K562 (cell line): Measurements from ENCODE around the gene HK1. TPM values are rescaled to one million over a fixed set of nuclear protein-coding genes. Genes with fewer than 3 reads are reported as not detected.
A peak's percentile ranks its signal among the peaks of the same experiment; 100 is the strongest.

ENCODE experiments used
- ATAC-seq: fragments of 200-7000 bp; cut with Tn5 transposase; 3 replicates; pipeline ENCODE4 v1.9.1; 2020; ENCODE audit warnings: moderate library complexity
- BruUV-seq: library from RNA; stranded (reverse); fragments of 400-500 nt; replicated peaks from 2 replicates; lab custom pipeline; 2021; lab: Mats Ljungman, UMichigan
- CTCF ChIA-PET: fragments of 300-600 bp; formaldehyde crosslinking; extraction: SDS; loops from one replicate; lab custom pipeline; 2021; ENCODE audit warnings: low intra/inter-chr PET ratio; lab: Yijun Ruan, JAX
- POLR2A ChIA-PET: fragments of 300-600, 350-650 bp; sonication (Branson Sonifier 250); formaldehyde crosslinking; extraction: SDS; loops from one replicate; lab custom pipeline; 2021; ENCODE audit warnings: antibody characterized with exemption, inconsistent platforms; lab: Yijun Ruan, JAX
- DNase-seq, 4 experiments: peaks; one replicate each; pipeline versions ENCODE4 v3.0.0 to v3.0.0-alpha.2; 2011 to 2018; ENCODE audit warnings: low spot score in 3 of 4, mixed read lengths in 3 of 4; ENCODE audit errors: extremely low read depth in 1 of 4
- FAIRE-seq: peaks from 2 replicates; lab custom pipeline; 2011; peaks lifted over from hg19 to GRCh38; lab: Jason Lieb, UNC
- H2AFZ ChIP-seq: 2 replicates; pipeline ENCODE4 v1.6.0; 2011; ENCODE audit warnings: low read depth, low read length, control low read depth, inconsistent platforms
- H3K27ac ChIP-seq: fragments of 200-600 bp; 3 replicates; pipeline ENCODE4 v1.8.0; 2011; ENCODE audit warnings: low read depth, mild to moderate bottlenecking, control low read depth, inconsistent platforms, low read length, moderate library complexity, mixed read lengths; ENCODE audit errors: extremely low read depth
- H3K27me3 ChIP-seq, 2 experiments: fragments of 300-600 bp in 1 of 2; 2 replicates in 1 of 2; 3 replicates in 1 of 2; pipeline versions ENCODE4 v1.6.0 to v1.8.0; 2011; ENCODE audit warnings: inconsistent platforms in 2 of 2, low read length in 2 of 2, mild to moderate bottlenecking in 1 of 2, mixed read lengths in 1 of 2, moderate library complexity in 1 of 2; ENCODE audit not compliant: control insufficient read depth in 2 of 2, insufficient read depth in 2 of 2
- H3K36me3 ChIP-seq: fragments of 300-600 bp; 3 replicates; pipeline ENCODE4 v1.8.0; 2011; ENCODE audit warnings: mild to moderate bottlenecking, low read length, inconsistent platforms; ENCODE audit not compliant: control insufficient read depth, insufficient read depth
- H3K4me1 ChIP-seq, 2 experiments: fragments of 200-600 bp in 1 of 2; replicated peaks in 1 of 2; 2 replicates in 1 of 2; 3 replicates in 1 of 2; pipeline versions ENCODE4 v1.5.1 to v1.8.0; 2011; ENCODE audit warnings: inconsistent platforms in 2 of 2, low read length in 2 of 2, mild to moderate bottlenecking in 1 of 2, mixed read lengths in 1 of 2, moderate library complexity in 1 of 2; ENCODE audit not compliant: control insufficient read depth in 2 of 2, insufficient read depth in 2 of 2
- H3K4me2 ChIP-seq: 2 replicates; pipeline ENCODE4 v1.6.1; 2011; ENCODE audit warnings: low read length, control low read depth, inconsistent platforms, mixed read lengths; ENCODE audit not compliant: insufficient read depth
- H3K4me3 ChIP-seq: fragments of 200-600 bp; sonication (generic), shearing (Covaris generic); 2 replicates; pipeline ENCODE4 v1.5.1; 2016; ENCODE audit warnings: control low read depth, inconsistent platforms
- H3K79me2 ChIP-seq: fragments of 200-600 bp; 3 replicates; pipeline ENCODE4 v1.8.0; 2011; ENCODE audit warnings: low read length, inconsistent platforms; ENCODE audit not compliant: control insufficient read depth, insufficient read depth
- H3K9ac ChIP-seq, 2 experiments: 2 replicates each; pipeline versions ENCODE4 v1.6.0 to v1.6.1; 2011; ENCODE audit warnings: low read depth in 2 of 2, low read length in 2 of 2, control low read depth in 1 of 2, inconsistent platforms in 1 of 2, mild to moderate bottlenecking in 1 of 2, mixed read lengths in 1 of 2; ENCODE audit not compliant: insufficient read depth in 1 of 2
- H3K9me1 ChIP-seq: one replicate; pipeline ENCODE4 v1.6.0; 2011; ENCODE audit warnings: inconsistent platforms, mild to moderate bottlenecking, low read length, moderate library complexity; ENCODE audit not compliant: control insufficient read depth, insufficient read depth
- H3K9me3 ChIP-seq: replicated peaks from 2 replicates; pipeline ENCODE4 v1.5.1; 2011; ENCODE audit warnings: low read depth, low read length, inconsistent platforms; ENCODE audit not compliant: control insufficient read depth, insufficient read depth
- H4K20me1 ChIP-seq: replicated peaks from 2 replicates; pipeline ENCODE4 v1.6.1; 2011; ENCODE audit warnings: low read length, inconsistent platforms, mixed read lengths; ENCODE audit not compliant: control insufficient read depth, insufficient read depth
- CBX3 ChIP-seq, 2 experiments: IDR thresholded peaks; 1 replicate in 1 of 2; 2 replicates in 1 of 2; pipeline ENCODE4 v1.6.1; 2012; ENCODE audit warnings: inconsistent platforms in 2 of 2, low read length in 2 of 2, borderline replicate concordance in 1 of 2, control low read depth in 1 of 2
- CHD1 ChIP-seq: fragments of 200-600 bp; sonication (generic); IDR thresholded peaks from one replicate; pipeline ENCODE4 v1.6.1; 2012; ENCODE audit warnings: mild to moderate bottlenecking, moderate library complexity, low read length, inconsistent platforms
- EP400 ChIP-seq: fragments of 450-650 bp; IDR thresholded peaks from 2 replicates; pipeline ENCODE4 v1.6.1; 2017; ENCODE audit warnings: antibody characterized with exemption, mild to moderate bottlenecking, moderate library complexity
- PHF8 ChIP-seq: fragments of 200-600 bp; sonication (generic); IDR thresholded peaks from 2 replicates; pipeline ENCODE4 v1.6.1; 2012; ENCODE audit warnings: mixed run types, mild to moderate bottlenecking, inconsistent platforms, low read length, moderate library complexity, borderline replicate concordance
- POLR2G ChIP-seq: fragments of 200-400 bp; formaldehyde crosslinking; IDR thresholded peaks from 2 replicates; pipeline ENCODE4 v1.6.1; 2017; ENCODE audit warnings: low read depth, mild to moderate bottlenecking, antibody characterized with exemption, low read length, moderate library complexity
- SMAD4 ChIP-seq: fragments of 250-450 bp; sonication (Bioruptor Pico); conservative IDR thresholded peaks from 2 replicates; pipeline ENCODE4 v1.8.0; 2021; ENCODE audit warnings: inconsistent platforms, mild to moderate bottlenecking, moderate library complexity
- UBTF ChIP-seq, 2 experiments: IDR thresholded peaks; 2 replicates each; pipeline ENCODE4 v1.6.1; 2012; ENCODE audit warnings: improper control_type of control experiment in 2 of 2, low read depth in 2 of 2, low read length in 2 of 2, borderline replicate concordance in 1 of 2
- XRCC5 ChIP-seq: fragments of 200-400 bp; formaldehyde crosslinking; IDR thresholded peaks from 2 replicates; pipeline ENCODE4 v1.6.1; 2017; ENCODE audit warnings: low read depth, mild to moderate bottlenecking, low read length
- YY1 ChIP-seq, 3 experiments: IDR thresholded peaks; 2 replicates each; pipeline ENCODE4 v1.6.1; 2011; ENCODE audit warnings: low read length in 2 of 3, mild to moderate bottlenecking in 2 of 3, moderate library complexity in 2 of 3, borderline replicate concordance in 1 of 3, control low read depth in 1 of 3, low read depth in 1 of 3; ENCODE audit not compliant: insufficient read depth in 3 of 3, insufficient replicate concordance in 2 of 3, control insufficient read depth in 1 of 3, insufficient read length in 1 of 3; ENCODE audit errors: extremely low read depth in 1 of 3
- WGBS: fragments of 100-300 bp; shearing (Covaris generic); methylation state at CpG from one replicate; pipeline ENCODE4 v1.1.6; 2016; ENCODE audit warnings: low coverage, mixed read lengths; ENCODE audit not compliant: insufficient coverage; ENCODE audit errors: missing lambda C conversion rate; 5-methylcytosine and 5-hydroxymethylcytosine counted together
- in situ Hi-C: fragments of 300-500 bp; cut with MboI; formaldehyde crosslinking; loops from 4 replicates; pipeline ENCODE4 v1.15.0; 2018; ENCODE audit warnings: inconsistent platforms, mixed read lengths
- intact Hi-C: fragments of 100-400 bp; cut with micrococcal nuclease; formaldehyde crosslinking; loops from 2 replicates; pipeline ENCODE4 v1.14.2; 2022
- polyA plus RNA-seq, 8 experiments: library from polyadenylated mRNA; depleted of rRNA in 4 of 8; stranded (reverse) in 5 of 8; unstranded in 3 of 8; fragments of >200 nt; fragmentation: Nextera tagmentation in 2 of 8; fragmentation: Illumina TruSeq in 1 of 8; extraction: Ambion mirVana in 2 of 8; extraction: Trizol in 1 of 8; gene quantifications; 2 replicates each; pipeline versions ENCODE4 v1.2.1 to v1.2.3, GENCODE V29; 2011 to 2014; ENCODE audit warnings: inconsistent platforms in 1 of 8, missing spikeins in 1 of 8
- total RNA-seq, 7 experiments: library from RNA; depleted of rRNA in 6 of 7; stranded (reverse); fragments of >200 nt in 6 of 7; fragmentation: Illumina TruSeq in 2 of 7; extraction: Trizol in 2 of 7; gene quantifications; 2 replicates each; pipeline versions ENCODE4 v1.2.1 to v1.2.3, GENCODE V29; 2011 to 2021; ENCODE audit warnings: low replicate concordance in 1 of 7
- TF ChIP-seq, protein P1 (sequence below): sonication (generic); formaldehyde crosslinking; IDR thresholded peaks from 2 replicates; pipeline ENCODE4 v1.8.1; 2023; ENCODE audit warnings: mild to moderate bottlenecking, missing genetic modification reagents
- TF ChIP-seq, protein P2 (sequence below): sonication (generic); formaldehyde crosslinking; IDR thresholded peaks from 2 replicates; pipeline ENCODE4 v1.8.0; 2022; ENCODE audit warnings: missing genetic modification reagents, mild to moderate bottlenecking, moderate library complexity, borderline replicate concordance

Gene HK1
- total and polyA plus RNA-seq, 9 of the 15 experiments (the other 6 are each of a cell fraction or from before 2014, with no cell fraction given) = 29.2 to 444 (median 193) TPM

- no peaks in the 10 kb centered on the region for H3K9me1 ChIP-seq
- ChIA-PET POLR2A (interaction anchor here (0.6 to 6.8 kb wide), 7 partner anchors 10 to 85 kb away, joined by 3 to 92 read pairs (median 4); no protein-coding TSS in a partner anchor), CTCF (no interaction called here)
- H3K9ac ChIP-seq = peak overlapping the region; percentile 80 to 93
- 10% methylated on average over 13 of the region's 13 CpGs for WGBS
- peak in 3 of 4 experiments; percentile 51 to 76 (median 74) for DNase-seq
- H3K9me3 ChIP-seq = no peaks in the 10 kb centered on the region
- no TSS peak for BruUV-seq
- peaks cover 72% of the 10 kb centered on the region for H3K36me3 ChIP-seq
- peak overlapping the region; percentile 36 for H3K4me3 ChIP-seq
- H3K79me2 ChIP-seq = peaks cover 99% of the 10 kb centered on the region
- peaks cover 59 to 65% of the 10 kb centered on the region in 2 experiments for H3K4me1 ChIP-seq
- in situ Hi-C loops = no loop called here
- ATAC-seq = peak; percentile 24
- H4K20me1 ChIP-seq = peaks cover 49% of the 10 kb centered on the region
- H3K27ac ChIP-seq = peak overlapping the region; percentile 92
- intact Hi-C loops = no loop called here
- peak overlapping the region; percentile 71 for H2AFZ ChIP-seq
- FAIRE-seq = no peak
- peak overlapping the region; percentile 88 for H3K4me2 ChIP-seq
- no peaks in the 10 kb centered on the region for H3K27me3 ChIP-seq
- TF ChIP-seq PHF8 (peak; percentile 28; the same call in 1 of the 2 replicates), YY1 (IDR thresholded peaks at IDR 0.05; ENCODE audit: borderline replicate concordance in 1 of 3, control insufficient read depth in 1 of 3, extremely low read depth in 1 of 3, insufficient read depth in 3 of 3, insufficient read length in 1 of 3, insufficient replicate concordance in 2 of 3, low read depth in 1 of 3, low read length in 2 of 3) (peak in 2 of 3 experiments; percentile 51 to 77), XRCC5 (no peak), UBTF (IDR thresholded peaks at IDR 0.05; ENCODE audit: borderline replicate concordance in 1 of 2, low read depth in 2 of 2, low read length in 2 of 2) (0 out of 4 replicates have a peak, but pooled peaks of 1 of the 2 experiments have one; percentile 19), SMAD4 (CRISPR knock-in tag) (peak; percentile 74), CBX3 (IDR thresholded peaks at IDR 0.05; ENCODE audit: borderline replicate concordance in 1 of 2, low read length in 2 of 2) (0 out of 3 replicates have a peak, but pooled peaks of 1 of the 2 experiments have one; percentile 6), CHD1 (peak; percentile 32), POLR2G (peak; percentile 62), EP400 (peak; percentile 0; the same call in 1 of the 2 replicates)
- TF ChIP-seq, protein P1, sequence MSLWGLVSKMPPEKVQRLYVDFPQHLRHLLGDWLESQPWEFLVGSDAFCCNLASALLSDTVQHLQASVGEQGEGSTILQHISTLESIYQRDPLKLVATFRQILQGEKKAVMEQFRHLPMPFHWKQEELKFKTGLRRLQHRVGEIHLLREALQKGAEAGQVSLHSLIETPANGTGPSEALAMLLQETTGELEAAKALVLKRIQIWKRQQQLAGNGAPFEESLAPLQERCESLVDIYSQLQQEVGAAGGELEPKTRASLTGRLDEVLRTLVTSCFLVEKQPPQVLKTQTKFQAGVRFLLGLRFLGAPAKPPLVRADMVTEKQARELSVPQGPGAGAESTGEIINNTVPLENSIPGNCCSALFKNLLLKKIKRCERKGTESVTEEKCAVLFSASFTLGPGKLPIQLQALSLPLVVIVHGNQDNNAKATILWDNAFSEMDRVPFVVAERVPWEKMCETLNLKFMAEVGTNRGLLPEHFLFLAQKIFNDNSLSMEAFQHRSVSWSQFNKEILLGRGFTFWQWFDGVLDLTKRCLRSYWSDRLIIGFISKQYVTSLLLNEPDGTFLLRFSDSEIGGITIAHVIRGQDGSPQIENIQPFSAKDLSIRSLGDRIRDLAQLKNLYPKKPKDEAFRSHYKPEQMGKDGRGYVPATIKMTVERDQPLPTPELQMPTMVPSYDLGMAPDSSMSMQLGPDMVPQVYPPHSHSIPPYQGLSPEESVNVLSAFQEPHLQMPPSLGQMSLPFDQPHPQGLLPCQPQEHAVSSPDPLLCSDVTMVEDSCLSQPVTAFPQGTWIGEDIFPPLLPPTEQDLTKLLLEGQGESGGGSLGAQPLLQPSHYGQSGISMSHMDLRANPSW (CRISPR knock-in tag) = peak; percentile 55; the same call in 1 of the 2 replicates
- TF ChIP-seq, protein P2, sequence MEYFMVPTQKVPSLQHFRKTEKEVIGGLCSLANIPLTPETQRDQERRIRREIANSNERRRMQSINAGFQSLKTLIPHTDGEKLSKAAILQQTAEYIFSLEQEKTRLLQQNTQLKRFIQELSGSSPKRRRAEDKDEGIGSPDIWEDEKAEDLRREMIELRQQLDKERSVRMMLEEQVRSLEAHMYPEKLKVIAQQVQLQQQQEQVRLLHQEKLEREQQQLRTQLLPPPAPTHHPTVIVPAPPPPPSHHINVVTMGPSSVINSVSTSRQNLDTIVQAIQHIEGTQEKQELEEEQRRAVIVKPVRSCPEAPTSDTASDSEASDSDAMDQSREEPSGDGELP (CRISPR knock-in tag) = peak; percentile 85
Measured at GRCh38 chr10:69335063-69335587, 56.8 kb downstream of the HK1 start.
